NCI-H446 (cell line): ENCODE data around the gene PRPF40B.

Experiments used
- DNase-seq, 2 experiments: peaks; one replicate each; lab custom pipeline; 2025; lab: John Stamatoyannopoulos, UW

PRPF40B gene

DNA sequence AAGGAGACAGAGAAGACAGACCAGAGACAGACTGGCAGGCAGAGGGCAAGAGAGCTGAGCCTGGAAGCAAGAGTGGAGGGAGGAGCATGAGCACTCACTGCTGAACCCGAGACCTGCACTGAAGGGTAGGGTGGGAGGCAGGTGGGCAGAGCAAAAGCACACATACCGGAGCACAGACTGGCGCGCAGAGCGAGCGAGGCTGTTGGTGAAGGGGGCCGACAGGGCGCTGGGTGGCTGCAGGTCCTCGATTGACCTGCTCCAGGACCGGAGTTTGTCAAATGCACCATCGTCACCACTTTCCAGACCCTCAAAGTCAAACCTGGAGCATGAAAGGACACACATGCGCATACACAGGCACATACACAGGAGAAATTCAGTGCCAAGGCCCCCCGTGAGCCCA is 34.9 kb downstream of the PRPF40B start:
- no peak for DNase-seq

DNA sequence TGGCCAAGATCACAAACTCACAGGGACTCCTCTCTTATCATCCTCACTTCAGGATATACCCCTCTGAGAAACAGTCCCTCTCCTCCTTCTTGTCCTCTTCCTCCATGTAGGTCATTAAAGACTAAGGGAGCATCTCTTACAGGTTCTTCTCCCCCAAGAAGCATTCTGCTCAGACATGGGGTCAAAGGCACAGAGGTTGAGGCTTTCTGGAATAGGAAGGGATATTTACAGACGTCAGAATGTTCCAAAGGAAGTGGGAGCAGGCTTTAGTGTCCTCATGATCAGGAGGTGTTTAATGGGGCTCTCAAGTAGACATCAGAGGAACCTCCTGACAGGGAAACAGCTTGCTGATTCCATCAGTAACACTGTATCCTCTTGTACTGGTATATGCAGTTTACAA is 36.4 kb downstream of the PRPF40B start:
- no peak for DNase-seq

DNA sequence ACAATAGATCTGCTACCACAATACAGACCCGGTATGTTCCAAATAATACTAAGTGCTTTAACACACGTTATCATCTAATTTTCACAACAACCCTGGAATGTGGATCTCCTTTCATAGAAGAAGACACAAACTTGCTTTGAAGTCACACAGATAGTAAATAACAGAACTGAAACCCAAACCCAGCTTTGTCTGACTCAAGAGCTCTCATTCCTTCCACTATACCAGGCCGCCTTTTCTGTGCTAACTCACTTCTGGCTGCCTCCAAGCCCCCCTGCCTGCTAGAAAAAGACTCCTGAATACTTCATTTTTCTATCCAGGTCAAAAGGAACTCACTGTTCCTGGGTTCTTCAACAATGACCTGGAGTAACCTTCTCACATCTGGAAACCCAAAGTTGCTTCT is 37.8 kb downstream of the PRPF40B start:
- no peak for DNase-seq

DNA sequence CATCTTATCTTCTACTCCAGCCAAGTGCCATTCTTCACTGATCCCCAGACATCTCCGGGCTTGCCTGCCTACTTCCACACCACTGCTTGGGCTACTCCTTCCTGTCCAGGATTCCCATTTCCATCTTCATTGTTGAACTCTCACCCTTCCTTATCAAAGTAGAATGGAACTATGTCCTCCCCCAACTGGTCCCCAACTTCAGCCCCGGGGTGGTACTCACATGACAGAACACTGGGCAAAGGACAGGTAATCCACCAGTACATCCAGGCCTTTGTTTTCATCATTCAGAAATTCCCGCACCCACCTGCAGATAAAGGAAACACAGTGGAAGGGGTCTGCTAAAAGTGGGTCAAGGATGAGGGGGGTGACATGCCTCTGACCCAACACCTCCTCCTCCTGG is 38.4 kb downstream of the PRPF40B start:
- DNase-seq: no peak

DNA sequence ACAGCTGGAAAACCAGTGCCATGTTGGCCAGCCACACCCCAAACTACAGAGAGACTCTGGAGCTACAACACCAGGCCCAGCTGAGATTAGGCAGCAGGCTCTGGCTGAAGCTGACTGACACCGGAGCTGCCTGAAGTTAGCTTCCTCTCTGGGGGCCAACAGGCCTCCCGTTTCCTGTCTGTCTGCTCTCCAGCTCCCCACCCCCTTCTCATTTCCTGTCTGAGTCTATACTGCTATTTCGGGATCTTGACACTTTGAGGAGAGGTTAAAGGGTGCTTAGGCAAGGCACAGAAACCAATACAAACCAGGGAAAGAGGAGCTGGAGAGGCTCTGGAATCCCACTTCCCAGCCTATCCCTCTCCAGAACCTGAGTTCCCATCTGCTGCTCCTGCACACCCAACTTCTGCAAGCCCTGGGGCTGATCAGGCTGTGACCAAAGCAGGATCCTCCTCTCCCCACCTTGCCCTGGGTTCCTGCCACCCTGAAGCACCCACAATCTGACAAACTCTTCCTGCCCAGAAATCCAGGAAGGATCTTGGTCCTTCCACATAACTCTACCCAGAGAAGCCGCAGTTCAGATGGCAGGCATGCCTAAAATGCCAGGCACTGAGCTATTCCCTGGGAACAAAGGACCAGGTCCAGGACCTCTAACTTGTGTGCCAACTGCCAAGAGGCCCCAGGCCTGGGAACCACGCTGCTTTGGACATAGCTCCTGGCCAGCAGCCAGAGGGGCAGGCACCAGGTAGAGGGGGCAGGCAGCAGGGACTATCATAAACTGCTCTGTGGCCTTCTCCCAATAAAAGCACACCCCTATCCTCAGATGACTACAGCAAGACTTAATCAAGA is 39.9 kb downstream of the PRPF40B start:
- no peak for DNase-seq

DNA sequence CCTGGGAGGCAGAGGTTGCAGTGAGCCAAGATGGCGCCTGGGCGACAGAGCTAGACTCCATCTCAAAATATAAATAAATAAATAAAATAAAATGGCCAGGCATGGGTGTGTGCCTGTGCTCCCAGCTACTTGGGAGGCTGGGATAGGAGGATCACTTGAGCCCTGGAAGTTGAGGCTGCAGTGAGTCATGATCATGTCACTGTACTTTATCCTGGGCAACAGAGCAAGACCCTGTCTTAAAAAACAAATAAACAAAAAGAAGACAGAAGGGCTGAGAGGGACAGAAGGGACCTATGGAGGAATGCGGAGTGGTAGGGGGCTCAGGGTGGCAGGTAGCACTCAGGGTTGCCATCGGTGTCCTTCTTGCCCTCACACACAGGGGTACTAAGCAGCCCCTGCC is 40.8 kb downstream of the PRPF40B start:
- DNase-seq: no peak

DNA sequence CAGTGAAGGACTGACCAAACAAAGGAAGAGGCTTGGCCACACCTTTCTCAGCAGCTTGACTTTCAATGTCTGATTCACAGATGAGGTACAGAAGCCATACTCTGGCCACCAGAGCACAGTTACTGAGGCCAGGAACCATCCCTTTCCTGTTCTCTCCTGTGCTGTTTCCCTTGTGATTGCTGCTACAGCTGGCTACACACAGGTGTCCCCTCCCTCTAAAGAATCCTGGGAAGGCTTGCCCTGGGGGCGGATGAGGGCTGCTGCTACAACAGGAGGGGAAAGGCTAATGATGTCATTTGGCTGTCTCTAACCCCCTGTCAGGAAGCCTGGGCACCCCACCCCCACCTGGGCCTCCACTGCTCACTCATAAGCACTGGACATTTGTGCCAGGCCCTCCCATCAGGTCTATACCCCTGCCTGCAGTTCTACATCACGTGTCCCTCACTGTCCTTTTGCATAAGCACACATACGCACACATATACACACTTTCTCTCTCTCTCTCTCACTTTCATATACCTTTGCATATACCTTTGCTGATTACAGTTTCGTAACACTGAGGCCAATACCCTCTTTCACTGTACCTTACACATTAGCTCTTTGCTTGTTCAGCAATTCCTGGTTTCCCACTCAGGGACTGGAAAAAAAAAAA is 41.4 kb downstream of the PRPF40B start:
- DNase-seq: no peak

DNA sequence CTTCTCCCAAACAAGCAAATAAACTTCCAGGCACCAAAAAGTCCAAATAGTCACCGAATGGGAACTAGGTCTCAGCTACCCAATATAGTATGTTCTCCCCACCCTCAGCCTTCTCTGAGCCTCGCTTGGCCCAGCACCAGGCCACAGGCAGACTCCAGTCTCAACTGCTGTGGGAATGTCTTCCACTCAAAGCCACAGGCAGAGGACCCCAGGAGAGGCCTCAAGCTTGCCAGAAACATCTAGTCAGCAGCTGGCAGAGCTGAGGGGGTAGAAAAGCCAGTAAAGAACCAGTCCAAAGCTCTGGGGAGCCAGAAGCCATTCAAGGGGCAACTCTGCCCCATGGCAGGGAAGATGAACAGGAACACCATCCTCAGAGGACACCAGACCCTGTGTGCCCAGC is 42.0 kb downstream of the PRPF40B start:
- DNase-seq: no peak

DNA sequence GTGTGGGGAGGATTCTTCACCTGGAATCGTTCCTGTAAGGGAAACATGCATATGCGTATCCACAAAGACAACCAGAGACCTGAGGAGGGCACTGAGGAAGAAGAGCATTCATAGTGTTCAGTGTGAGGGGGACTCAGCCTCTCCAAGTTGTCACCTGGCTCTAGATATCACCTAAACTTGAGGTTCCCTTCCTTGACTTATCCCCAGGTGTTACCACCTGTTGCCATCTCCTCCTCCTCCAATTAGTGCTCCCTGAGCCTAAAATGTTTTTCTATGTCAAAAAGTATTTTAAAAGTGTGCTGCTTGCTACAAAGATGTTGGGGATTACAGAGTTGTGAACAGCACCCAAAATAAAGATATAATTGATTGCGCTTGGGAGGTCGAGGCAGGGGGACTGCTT is 42.8 kb downstream of the PRPF40B start:
- no peak for DNase-seq

DNA sequence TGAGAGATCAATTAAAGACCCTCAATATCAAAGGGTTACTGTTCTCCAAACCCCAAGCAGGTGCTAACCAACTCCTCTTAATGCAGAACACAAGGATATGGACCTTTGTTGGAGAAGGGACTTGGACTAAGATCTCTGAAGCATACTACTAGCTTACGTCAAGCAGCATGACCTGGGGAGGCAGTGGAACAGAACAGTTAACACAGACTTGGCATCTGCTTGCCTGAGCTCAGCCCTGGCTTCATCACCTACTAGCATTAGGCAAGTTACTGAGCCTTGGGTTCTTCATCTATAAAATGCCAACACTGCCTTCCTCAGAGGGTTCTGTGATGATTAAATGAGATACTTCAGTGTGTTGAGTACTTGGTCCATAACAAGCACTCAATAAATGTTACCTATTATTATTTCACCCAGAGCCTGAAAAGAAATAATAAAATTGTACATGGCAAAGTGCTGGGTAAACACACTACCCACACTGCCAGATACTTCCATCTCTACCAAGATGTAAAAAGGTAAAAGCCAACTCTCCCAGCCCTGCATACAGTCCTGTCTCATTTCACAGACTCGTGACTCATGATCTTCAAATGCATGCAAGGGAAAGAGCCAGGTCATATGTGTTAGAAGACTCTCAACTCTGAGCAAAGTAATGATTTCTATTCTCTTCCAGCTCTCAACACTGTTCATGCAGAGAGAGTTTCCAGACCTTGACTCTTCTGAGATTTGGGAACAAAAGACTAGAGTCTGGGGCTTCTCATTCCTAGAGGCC is 44.1 kb downstream of the PRPF40B start:
- no peak for DNase-seq

DNA sequence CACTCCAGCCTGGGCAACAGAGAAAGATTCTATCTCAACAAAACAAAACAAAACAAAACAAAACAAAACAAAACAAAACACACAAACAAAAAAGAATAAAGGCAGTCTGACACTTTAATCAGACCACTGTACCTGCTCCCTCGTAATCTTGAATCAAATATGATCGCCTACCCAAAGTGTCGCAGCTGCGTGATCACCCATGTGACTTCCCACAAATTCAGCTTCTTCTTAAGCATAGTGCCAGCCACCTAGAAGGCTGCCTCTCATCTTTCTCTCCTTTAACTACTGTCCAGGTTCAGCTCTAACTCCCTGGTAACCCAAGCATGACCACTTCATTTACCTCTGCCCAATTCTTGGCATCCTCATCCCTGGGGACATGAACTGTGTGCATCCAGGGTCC is 46.4 kb downstream of the PRPF40B start:
- no peak for DNase-seq

DNA sequence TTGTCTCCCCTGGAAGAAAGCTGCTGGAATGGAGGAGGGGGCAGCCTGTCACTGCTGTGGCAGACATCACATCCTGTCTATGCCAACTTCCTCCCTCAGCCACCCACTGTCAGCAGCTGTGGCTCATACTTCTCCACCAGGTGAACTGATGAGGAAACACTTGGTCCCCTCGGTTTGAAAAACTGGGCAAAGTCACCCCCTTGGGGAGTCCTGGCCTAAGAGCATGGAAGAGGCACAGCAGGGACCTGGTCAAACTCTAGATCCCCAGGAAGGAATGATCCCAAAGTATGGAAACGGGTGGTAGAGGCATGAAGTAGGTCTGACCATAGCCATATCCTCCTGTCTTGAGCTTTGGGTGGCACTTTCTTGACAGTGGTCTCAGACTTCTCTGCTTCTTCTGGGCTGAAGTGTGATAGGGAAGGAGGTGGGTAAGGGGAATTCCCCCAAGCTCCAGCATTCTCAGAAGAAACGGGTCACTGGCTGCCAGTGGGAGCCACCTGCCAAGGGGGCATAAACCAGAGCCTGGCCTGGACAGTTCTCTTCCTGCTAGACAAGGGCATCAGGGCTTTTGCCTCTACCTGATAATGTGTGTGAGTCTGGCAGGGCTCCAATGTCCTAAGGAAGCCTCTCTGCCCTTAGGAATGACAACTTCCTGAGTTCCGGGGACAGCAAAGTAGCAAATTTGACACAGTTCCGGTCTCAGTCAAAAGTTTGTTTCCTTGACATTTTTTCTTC is 47.8 kb downstream of the PRPF40B start:
- no peak for DNase-seq

DNA sequence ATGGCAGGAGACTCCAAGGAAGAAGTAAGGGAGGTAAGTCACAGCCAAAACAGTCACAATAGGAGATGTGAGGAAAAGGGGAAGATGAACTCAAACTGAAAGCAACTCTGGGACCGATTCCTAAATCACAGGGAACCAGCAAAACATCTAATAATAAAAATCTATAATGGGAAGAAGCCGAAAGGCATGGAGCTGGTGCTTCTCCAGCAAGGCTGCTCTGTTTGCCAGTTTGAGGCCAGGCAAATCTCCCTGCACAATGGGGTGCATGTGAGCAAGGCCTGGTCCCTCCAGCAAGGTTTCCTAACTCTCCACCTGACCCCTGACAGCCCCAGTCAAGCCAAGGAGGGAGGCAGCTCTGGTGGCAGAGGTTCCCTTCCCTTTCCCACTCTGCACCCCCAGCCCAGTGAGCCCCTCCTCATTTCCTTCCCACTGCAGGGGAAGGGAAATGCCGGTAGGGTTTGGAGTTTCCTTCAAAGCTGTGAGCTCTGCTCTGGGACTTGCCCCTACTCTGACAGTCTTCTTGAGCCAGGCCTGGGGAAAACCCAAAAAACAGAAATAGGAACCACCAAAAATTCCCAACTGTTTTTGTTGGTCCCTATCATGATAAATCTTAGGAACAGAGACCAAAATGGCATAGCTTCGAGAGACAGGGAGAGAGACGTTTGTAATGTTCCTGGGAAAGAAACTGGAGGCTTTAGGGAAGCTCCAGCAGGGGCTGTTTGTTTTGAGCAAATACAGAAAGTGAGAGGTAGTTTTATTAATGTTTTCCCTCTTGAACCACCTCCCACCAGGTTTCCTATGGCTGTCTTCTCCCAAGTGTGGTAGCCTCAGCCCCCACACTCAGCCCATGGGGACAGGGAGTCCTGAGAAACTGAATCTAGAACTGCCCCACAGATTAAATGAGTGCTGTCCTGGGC is 49.2 kb downstream of the PRPF40B start:
- DNase-seq: no peak

DNA sequence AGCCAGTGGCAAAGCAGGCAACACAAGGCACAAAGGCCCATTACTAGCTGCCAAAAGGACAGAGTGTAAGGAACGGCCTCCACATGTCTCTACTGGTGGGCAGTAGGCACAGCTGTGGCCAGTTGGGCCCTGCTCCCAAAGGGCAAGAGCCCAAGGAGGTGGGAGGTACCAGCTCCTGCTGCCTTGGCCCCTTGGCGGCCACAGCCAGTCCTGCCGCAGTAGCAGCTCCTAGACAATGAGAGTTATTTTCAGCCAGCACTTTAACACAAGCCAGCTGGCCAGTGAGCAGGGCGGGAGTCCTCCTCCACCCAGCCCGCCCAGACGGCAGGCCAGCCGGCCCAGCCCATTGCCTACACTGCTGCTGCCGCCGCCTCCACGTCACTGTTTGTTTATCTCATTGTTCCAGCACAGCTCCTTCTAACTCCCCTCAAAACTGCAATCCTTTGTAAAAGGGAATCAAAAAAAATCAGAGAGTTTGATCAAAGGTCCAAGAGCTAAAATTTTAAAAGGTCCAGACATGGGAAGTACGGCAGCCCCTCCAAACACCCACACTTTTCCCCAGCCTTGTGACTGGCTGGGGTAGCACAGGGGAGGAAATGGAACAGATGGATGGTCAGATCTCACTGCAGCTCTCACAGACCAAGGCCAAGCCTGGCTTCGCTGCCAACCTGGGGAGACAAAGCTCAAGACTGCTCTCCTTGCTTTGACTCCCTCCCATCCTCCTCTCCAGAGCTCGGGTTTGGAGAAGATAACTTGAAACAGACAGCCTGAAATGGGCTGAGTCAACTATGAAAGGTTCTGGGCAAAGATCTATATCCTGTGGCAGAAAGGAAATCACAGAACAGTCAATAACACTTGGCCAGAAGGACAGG is 50.3 kb downstream of the PRPF40B start:
- DNase-seq: peak; percentile 51 to 90

DNA sequence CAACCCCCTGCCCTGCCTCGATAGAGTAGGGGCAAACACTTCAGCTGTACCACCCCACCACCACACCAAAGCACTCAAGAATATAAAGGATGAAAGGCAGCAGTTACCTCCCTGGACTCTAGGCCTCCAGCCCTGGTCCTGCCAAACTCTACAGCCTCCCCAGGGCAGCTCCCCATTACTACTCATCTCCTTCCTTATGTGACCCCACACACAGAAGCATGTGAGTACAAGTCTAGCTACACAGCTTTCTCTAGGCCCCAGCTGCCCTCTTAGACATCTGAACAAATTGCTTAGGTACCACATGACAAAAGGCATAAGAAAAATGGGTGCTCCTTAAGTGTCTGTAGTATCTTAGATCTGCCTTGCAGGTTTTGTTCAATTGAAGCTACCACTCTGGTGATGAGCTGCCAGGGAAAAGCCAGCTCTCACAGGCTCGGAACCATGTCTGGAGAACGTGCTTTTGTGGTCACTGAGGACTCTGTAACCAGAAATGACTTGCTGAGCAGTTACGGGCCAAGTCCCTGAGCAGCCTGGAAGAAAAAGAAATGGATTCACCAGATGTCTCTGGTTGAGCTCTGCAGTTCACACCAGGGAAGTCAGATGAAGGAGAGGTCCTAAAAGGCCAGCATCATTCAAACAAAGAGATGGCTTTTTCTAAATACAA is 51.1 kb downstream of the PRPF40B start:
- no peak for DNase-seq

DNA sequence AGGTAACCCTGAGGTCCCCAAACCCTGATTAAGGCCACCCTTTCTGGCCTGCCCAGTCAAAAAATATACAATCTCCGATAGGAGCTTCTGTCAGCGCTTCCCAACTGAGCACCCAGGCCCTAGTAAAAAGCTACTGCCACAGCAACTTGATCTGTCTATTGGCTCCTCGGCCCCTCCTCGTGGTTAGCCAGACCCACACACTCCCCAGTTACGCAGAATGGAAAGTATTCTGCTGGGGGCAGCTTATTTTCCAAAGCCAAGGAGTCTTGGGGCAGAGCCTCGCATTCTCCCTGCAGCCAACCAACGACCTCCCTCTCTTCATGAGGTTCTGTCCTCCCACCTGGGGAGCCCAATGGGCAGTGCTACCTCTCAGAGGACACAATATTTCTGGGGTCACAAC is 51.8 kb downstream of the PRPF40B start:
- DNase-seq: no peak

DNA sequence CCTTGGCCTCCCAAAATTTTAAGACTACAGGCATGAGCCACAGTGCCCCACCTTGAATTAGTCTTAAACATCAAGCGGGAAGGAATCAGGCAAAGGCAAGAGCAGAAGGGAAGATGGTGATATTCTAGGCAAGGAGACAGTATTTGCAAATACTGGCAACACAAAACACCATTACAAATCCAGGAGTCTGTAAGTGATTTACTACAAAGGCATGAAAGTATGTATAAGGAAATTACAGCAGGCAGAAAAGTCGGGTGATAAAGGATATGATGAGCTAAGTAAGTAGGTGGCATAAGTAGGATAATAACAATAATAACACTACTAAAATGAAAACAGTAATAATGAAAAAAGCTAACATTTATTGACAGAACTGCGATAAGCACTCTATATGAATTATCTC is 55.4 kb downstream of the PRPF40B start:
- DNase-seq: no peak

DNA sequence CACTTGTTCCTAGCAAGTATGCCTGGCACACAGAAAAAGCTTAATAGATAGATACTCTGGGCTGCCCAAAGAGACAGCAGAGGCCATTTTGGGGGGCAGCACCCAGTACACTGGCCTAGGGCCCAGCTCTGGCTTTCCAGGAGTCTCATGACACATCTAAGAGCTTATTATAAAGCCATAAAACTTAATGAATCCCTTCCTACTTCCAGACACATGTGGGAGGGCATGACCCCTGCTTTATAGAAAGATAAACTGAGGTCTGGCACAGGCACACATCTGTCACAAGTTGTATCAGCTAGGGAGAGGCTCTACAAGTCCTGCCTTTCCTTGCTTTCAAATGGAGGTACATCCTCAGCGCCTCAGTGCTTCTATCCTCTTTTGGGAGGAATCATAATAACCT is 56.7 kb downstream of the PRPF40B start:
- DNase-seq: no peak

DNA sequence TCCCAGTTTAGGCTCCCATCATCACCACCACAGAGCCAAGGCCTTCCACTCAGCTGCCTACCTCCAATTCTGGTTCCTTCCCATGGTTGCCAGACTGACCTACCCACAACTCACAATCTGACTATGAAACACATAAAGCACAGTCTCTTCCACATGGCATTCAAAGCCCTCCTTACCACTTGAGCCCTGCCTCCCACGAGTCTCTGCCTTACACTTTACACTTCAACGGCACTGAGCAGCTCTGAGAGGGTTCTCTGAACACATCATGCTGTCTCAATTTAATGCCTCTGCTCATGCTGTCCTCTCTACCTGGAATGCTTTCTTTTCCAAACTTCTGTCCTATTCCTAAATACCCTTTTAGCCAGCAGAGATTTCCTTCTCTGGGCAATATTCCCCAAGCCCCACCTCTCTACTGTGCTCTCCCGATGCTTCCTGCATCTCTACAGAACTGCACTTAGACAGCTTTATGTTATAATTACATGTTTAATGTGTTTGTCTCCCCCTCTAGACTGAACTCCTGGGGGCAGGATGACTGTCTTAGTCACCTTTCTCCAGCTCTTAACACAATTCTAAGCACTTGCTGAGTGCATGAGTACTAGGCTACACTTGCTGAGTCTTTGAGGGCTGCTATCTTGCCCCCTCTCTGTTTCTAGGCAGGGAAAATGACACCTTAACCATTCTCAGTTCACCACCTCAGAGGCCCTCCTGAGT is 60.4 kb downstream of the PRPF40B start:
- DNase-seq: no peak
